ENCODE measurements around the gene TMEM169. TPM values are rescaled to one million over a fixed set of nuclear protein-coding genes. Genes with fewer than 3 reads are reported as not detected.
A peak's percentile ranks its signal among the peaks of the same experiment; 100 is the strongest.

The TMEM169 gene
- total RNA-seq, 1 donor from 2014 or later, result 166 TPM

- no peaks in the 10 kb centered on the region for H3K36me3 Mint-ChIP-seq (ENCODE audit: unreplicated experiment)
Measured at GRCh38 chr2:216142540-216142939, 60.8 kb downstream of the TMEM169 start.

GRCh38 chr2:216144372-216144771, 62.7 kb downstream of the TMEM169 start:
- Mint-ChIP-seq H3K4me3 (ENCODE audit: unreplicated experiment) (no peak overlapping the region), H3K9me3 (ENCODE audit: unreplicated experiment) (no peaks in the 10 kb centered on the region), H3K27me3 (ENCODE audit: unreplicated experiment) (no peaks in the 10 kb centered on the region), H3K4me1 (ENCODE audit: low read depth, unreplicated experiment) (peaks cover 8% of the 10 kb centered on the region), H3K36me3 (ENCODE audit: unreplicated experiment) (no peaks in the 10 kb centered on the region), H3K27ac (ENCODE audit: unreplicated experiment) (no peak overlapping the region)
- no peak for DNase-seq
- TF ChIP-seq CTCF (IDR thresholded peaks at IDR 0.05; ENCODE audit: partially characterized antibody, unreplicated experiment), result no peak

More at GRCh38 chr2:216142540-216142939, 60.8 kb downstream of the TMEM169 start:
- H3K4me3 Mint-ChIP-seq (ENCODE audit: unreplicated experiment), result no peak overlapping the region
- H3K4me1 Mint-ChIP-seq (ENCODE audit: low read depth, unreplicated experiment), result peaks cover 8% of the 10 kb centered on the region
- no peak for TF ChIP-seq CTCF (IDR thresholded peaks at IDR 0.05; ENCODE audit: partially characterized antibody, unreplicated experiment)
- no peak overlapping the region for H3K27ac Mint-ChIP-seq (ENCODE audit: unreplicated experiment)
- DNase-seq, result no peak
- peaks cover 2% of the 10 kb centered on the region for H3K9me3 Mint-ChIP-seq (ENCODE audit: unreplicated experiment)
- no peaks in the 10 kb centered on the region for H3K27me3 Mint-ChIP-seq (ENCODE audit: unreplicated experiment)

DNA sequence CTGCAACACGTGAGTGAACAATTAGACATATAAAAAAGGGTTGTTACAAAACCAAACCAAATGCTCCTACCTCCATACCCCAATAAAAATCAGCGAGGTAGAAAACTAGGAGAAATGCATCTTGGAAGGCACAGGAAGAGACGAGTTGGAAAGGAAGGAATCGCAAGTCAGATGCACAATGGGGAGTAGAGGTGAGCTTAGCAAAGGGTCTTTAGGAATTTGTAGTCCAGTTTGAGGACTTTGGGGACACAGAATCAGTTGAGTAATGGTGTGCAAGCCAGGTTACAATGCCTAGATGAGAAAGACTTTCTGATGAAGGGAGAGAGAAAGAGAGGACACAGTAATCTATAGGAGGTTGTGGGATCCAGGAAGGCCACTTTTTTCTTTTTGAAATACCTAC, 63.1 kb downstream of the TMEM169 start:
- Mint-ChIP-seq H3K4me3 (ENCODE audit: unreplicated experiment) (no peak overlapping the region), H3K27me3 (ENCODE audit: unreplicated experiment) (no peaks in the 10 kb centered on the region), H3K36me3 (ENCODE audit: unreplicated experiment) (no peaks in the 10 kb centered on the region), H3K9me3 (ENCODE audit: unreplicated experiment) (no peaks in the 10 kb centered on the region), H3K4me1 (ENCODE audit: low read depth, unreplicated experiment) (peaks cover 8% of the 10 kb centered on the region), H3K27ac (ENCODE audit: unreplicated experiment) (no peak overlapping the region)
- DNase-seq, result no peak
- TF ChIP-seq CTCF (IDR thresholded peaks at IDR 0.05; ENCODE audit: partially characterized antibody, unreplicated experiment), result no peak

DNA sequence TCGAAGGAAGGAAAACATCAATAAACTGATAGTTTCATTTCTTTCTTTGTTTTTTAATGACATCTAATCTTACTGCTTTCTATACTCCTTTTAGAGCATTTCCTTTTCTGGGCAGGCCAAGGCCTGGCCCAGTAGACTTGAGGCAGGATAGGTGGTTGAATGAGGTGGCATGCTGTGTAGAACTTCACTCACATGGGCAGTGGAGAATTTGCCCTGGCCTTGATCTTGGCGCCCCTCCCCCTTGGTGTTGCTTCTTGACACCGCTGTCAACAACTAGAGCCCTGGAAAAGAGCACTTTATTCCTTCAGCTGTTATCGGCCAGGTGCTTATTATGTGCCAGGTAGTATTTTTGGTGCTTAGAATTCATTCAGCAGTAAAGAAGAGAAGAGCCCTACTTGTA, 64.9 kb downstream of the TMEM169 start:
- H3K4me3 Mint-ChIP-seq (ENCODE audit: unreplicated experiment), result no peak overlapping the region
- no peak for DNase-seq
- peaks cover 2% of the 10 kb centered on the region for H3K36me3 Mint-ChIP-seq (ENCODE audit: unreplicated experiment)
- no peak overlapping the region for H3K27ac Mint-ChIP-seq (ENCODE audit: unreplicated experiment)
- no peaks in the 10 kb centered on the region for H3K27me3 Mint-ChIP-seq (ENCODE audit: unreplicated experiment)
- no peaks in the 10 kb centered on the region for H3K9me3 Mint-ChIP-seq (ENCODE audit: unreplicated experiment)
- no peak for TF ChIP-seq CTCF (IDR thresholded peaks at IDR 0.05; ENCODE audit: partially characterized antibody, unreplicated experiment)
- H3K4me1 Mint-ChIP-seq (ENCODE audit: low read depth, unreplicated experiment), result peaks cover 9% of the 10 kb centered on the region

GRCh38 chr2:216147172-216148131, 65.7 kb downstream of the TMEM169 start:
- Mint-ChIP-seq H3K4me3 (ENCODE audit: unreplicated experiment) (no peak overlapping the region), H3K36me3 (ENCODE audit: unreplicated experiment) (peaks cover 4% of the 10 kb centered on the region), H3K9me3 (ENCODE audit: unreplicated experiment) (no peaks in the 10 kb centered on the region), H3K27me3 (ENCODE audit: unreplicated experiment) (peaks cover 2% of the 10 kb centered on the region), H3K27ac (ENCODE audit: unreplicated experiment) (peak overlapping the region; percentile 44), H3K4me1 (ENCODE audit: low read depth, unreplicated experiment) (peaks cover 11% of the 10 kb centered on the region)
- TF ChIP-seq CTCF (IDR thresholded peaks at IDR 0.05; ENCODE audit: partially characterized antibody, unreplicated experiment), result no peak
- DNase-seq, result no peak

Measured in glutamatergic neuron (in vitro differentiated cells).